Measurements from ENCODE around the gene NABP1. TPM values are rescaled to one million over a fixed set of nuclear protein-coding genes. Genes with fewer than 3 reads are reported as not detected.

NABP1 gene
- total RNA-seq, 1 donor from 2014 or later = 13.0 TPM

DNA sequence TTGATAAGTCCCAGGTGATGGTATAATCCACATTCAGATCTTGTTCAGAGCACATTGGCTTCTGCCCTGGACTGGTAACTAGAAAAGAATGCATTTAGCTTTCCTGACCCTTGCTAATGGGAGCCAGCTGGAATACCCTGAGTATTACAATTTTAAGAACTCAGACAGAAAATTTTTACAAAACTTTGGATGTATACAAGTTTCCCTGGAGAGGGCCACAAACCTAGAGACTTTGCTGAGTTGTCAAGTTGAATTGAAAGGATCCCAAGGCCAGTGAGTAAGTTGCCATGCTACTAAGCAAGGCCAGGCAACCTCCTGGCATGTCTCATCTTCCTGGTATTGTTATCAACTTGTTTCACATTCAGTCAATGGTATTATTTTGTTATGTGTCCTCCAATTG is 20.0 kb upstream of the NABP1 start:
- no peak overlapping the region for H3K27ac Mint-ChIP-seq (ENCODE audit: unreplicated experiment)
- TF ChIP-seq, protein P1, sequence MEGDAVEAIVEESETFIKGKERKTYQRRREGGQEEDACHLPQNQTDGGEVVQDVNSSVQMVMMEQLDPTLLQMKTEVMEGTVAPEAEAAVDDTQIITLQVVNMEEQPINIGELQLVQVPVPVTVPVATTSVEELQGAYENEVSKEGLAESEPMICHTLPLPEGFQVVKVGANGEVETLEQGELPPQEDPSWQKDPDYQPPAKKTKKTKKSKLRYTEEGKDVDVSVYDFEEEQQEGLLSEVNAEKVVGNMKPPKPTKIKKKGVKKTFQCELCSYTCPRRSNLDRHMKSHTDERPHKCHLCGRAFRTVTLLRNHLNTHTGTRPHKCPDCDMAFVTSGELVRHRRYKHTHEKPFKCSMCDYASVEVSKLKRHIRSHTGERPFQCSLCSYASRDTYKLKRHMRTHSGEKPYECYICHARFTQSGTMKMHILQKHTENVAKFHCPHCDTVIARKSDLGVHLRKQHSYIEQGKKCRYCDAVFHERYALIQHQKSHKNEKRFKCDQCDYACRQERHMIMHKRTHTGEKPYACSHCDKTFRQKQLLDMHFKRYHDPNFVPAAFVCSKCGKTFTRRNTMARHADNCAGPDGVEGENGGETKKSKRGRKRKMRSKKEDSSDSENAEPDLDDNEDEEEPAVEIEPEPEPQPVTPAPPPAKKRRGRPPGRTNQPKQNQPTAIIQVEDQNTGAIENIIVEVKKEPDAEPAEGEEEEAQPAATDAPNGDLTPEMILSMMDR (IDR thresholded peaks at IDR 0.05; ENCODE audit: partially characterized antibody, unreplicated experiment) = no peak
- DNase-seq = no peak
- no peaks in the 10 kb centered on the region for H3K4me1 Mint-ChIP-seq (ENCODE audit: low read depth, unreplicated experiment)
- H3K9me3 Mint-ChIP-seq (ENCODE audit: unreplicated experiment) = no peaks in the 10 kb centered on the region
- no peak overlapping the region for H3K4me3 Mint-ChIP-seq (ENCODE audit: unreplicated experiment)
- no peaks in the 10 kb centered on the region for H3K27me3 Mint-ChIP-seq (ENCODE audit: unreplicated experiment)
- no peaks in the 10 kb centered on the region for H3K36me3 Mint-ChIP-seq (ENCODE audit: unreplicated experiment)

DNA sequence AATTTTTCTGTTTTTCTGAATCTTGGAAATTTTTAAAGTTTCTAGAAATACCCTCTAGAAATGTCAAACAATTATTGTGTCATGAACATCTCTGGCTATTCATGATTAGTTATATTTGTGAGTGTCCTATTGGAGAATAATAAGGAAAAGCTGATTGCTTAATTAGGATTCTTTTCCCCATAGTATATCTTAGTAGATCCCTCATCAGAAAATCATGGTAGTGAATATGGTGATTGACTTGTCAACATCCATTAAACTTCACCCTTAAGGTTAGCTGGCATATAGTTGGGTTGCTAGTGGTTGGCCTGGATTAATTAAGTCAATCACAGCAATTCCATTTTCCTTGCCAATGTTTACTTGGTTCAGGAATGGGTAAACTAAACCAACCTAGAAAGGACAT is 18.7 kb upstream of the NABP1 start:
- Mint-ChIP-seq H3K4me1 (ENCODE audit: low read depth, unreplicated experiment) (no peaks in the 10 kb centered on the region), H3K4me3 (ENCODE audit: unreplicated experiment) (no peak overlapping the region), H3K36me3 (ENCODE audit: unreplicated experiment) (peaks cover under 1% of the 10 kb centered on the region), H3K27me3 (ENCODE audit: unreplicated experiment) (no peaks in the 10 kb centered on the region), H3K27ac (ENCODE audit: unreplicated experiment) (no peak overlapping the region), H3K9me3 (ENCODE audit: unreplicated experiment) (no peaks in the 10 kb centered on the region)
- TF ChIP-seq, protein P1 (IDR thresholded peaks at IDR 0.05; ENCODE audit: partially characterized antibody, unreplicated experiment) = no peak
- DNase-seq = no peak

DNA sequence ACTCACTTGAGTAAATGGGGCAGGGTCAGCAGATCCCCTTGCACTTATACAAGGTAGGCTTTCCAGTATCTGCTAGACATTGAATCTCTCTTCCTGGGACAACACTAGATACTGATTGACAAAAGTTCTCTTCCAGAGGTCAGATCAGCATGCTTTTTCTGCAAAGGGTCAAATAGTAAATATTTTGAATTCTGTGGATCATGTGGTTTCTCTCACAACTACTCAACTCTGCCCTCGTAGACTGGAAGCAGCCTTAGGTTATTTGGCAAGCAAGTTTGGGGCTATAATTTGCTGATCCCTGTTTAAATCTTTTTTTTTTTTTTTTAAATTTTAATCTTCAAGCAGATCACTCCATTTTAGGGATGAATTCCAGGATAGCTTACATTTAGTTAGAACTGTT is 17.4 kb upstream of the NABP1 start:
- Mint-ChIP-seq H3K4me1 (ENCODE audit: low read depth, unreplicated experiment) (no peaks in the 10 kb centered on the region), H3K4me3 (ENCODE audit: unreplicated experiment) (no peak overlapping the region)
- TF ChIP-seq, protein P1 (IDR thresholded peaks at IDR 0.05; ENCODE audit: partially characterized antibody, unreplicated experiment) = no peak

DNA sequence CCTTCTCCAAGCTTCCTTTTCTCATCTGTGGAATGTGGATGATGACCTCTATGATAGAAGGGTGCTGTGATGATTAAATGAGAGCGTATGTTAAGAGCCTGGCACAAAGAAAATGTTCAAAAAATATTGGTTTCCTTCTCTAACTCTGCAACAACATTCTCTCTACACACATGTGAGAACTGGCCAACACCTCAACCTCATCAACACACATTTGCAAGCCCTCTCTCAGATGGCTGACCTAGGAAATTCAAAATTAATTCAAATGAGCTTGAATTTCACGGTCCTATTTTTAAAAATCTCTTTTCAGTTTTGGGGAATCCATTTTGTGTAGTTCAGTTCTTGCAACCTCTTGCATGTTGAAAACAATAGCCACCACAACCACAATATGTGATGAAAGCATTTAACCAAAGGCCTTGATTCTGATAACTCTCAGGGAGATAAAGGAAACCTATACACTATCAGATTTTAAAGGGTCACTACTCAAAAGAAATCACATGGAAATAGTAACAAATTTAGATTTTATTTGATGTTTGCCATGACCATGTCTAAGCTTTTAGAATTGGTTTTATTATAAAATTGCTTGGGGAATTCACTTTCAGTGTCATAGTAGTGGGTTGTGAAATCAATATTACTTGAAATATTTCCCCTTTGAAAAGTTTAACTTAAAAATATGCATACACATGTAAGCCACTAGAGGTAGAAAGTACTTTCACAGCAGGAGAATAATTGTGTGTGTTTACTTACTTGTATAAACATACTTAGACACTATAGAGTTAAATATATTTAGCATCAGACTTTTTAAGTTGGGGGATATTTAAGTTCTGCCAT is 16.6 kb upstream of the NABP1 start:
- no peak overlapping the region for H3K4me3 Mint-ChIP-seq (ENCODE audit: unreplicated experiment)

More for the DNA sequence above, 17.4 kb upstream of the NABP1 start:
- H3K27me3 Mint-ChIP-seq (ENCODE audit: unreplicated experiment) = peaks cover 3% of the 10 kb centered on the region
- H3K9me3 Mint-ChIP-seq (ENCODE audit: unreplicated experiment) = no peaks in the 10 kb centered on the region
- no peak for DNase-seq
- peaks cover 7% of the 10 kb centered on the region for H3K36me3 Mint-ChIP-seq (ENCODE audit: unreplicated experiment)
- no peak overlapping the region for H3K27ac Mint-ChIP-seq (ENCODE audit: unreplicated experiment)

More for the DNA sequence above, 16.6 kb upstream of the NABP1 start:
- Mint-ChIP-seq H3K4me1 (ENCODE audit: low read depth, unreplicated experiment) (no peaks in the 10 kb centered on the region), H3K27me3 (ENCODE audit: unreplicated experiment) (peaks cover 3% of the 10 kb centered on the region), H3K27ac (ENCODE audit: unreplicated experiment) (no peak overlapping the region), H3K36me3 (ENCODE audit: unreplicated experiment) (peaks cover 7% of the 10 kb centered on the region), H3K9me3 (ENCODE audit: unreplicated experiment) (no peaks in the 10 kb centered on the region)
- TF ChIP-seq, protein P1 (IDR thresholded peaks at IDR 0.05; ENCODE audit: partially characterized antibody, unreplicated experiment) = no peak
- DNase-seq = no peak
